GM19239 (cell line): ENCODE results near the gene DOK1.

Experiments used
- DNase-seq: peaks from one replicate; pipeline ENCODE4 v3.0.0; 2011; ENCODE audit warnings: low spot score; ENCODE audit not compliant: insufficient read length
- FAIRE-seq: peaks from 2 replicates; lab custom pipeline; 2011; peaks lifted over from hg19 to GRCh38; lab: Jason Lieb, UNC

Gene DOK1

GRCh38 chr2:74588664-74589063 lies 34.1 kb downstream of the DOK1 start:
- FAIRE-seq (no peak), DNase-seq (no peak)

DNA sequence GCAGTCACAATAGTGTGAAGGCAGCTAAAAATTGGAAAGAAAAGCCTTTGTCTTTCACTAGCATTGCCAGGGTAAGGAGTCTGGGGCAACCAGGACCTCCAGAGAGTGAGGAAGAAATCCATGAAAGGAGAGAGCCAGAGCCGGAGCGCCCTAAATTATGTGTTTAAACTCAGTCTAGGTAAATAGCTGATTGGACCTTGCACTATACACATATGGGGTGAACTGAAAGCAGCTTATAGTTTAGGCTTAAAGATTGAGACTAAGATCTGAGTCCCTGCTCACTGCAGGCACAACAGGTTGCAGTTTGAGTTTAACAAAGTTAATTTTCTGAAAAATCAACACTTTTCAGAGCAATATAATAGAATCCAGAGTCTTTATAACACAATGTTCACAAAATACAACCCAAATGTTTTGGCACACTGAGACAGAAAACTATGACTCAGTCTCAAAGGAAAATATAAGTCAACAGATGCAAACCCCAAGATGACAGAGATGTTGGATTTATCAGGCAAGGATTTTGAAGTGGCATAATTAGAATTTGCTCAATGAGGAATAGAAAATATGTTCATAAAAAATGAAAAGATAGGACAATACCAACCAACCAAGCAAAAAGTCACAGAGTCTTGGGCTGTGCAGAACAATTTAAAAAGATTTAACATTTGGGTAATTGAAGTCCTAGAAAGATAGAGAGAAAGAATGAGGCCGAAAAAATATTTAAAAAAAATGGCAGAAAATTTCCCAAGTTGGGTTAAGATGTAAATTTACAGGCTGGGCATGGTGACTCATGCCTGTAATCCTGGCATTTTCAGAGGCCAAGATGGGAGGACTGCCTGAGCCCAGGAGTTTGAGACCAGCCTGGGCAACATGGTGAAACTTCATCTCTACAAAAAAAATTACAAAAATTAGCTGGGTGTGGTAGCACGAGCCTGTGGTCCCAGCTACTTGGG lies 39.6 kb downstream of the DOK1 start:
- FAIRE-seq (no peak), DNase-seq (no peak)

GRCh38 chr2:74596584-74596983 lies 42.1 kb downstream of the DOK1 start:
- FAIRE-seq (peak; percentile 44), DNase-seq (no peak)

DNA sequence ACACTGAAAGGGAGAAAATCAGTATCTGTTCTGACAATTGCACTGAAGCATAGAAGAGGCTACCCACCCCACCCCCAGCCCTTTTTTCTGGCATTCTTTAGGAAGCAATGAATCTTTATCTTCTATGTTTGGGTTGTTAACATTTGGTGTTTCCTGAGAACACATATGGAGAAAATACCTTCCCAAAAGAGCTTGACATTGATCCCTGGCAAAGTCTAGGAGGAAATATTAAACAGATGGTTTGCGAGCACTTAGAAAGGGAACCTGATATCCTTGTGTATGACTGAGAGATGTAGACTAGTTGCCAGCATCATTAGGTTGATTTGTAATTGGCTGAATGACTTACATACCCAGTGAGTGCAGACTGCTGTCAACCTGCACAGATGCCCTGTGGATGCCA lies 42.9 kb downstream of the DOK1 start:
- FAIRE-seq, result no peak
- no peak for DNase-seq

DNA sequence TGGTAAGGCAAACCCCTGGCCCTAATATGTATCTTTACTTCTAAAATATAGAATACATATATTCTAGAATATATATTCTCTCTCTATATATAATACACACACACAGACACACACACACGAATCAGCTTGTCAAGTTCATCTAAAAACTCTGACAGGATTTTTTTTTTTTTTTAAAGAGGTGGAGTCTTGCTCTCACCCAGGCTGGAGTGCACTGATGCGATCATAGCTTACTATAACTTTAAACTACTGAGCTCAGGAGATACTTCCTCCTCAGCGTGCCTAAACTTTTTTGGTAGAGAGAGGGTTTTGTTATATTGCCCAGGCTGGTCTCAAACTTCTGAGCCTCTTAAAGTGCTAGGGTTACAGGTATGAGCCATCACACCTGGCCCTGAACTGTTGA lies 45.2 kb downstream of the DOK1 start:
- no peak for FAIRE-seq

DNA sequence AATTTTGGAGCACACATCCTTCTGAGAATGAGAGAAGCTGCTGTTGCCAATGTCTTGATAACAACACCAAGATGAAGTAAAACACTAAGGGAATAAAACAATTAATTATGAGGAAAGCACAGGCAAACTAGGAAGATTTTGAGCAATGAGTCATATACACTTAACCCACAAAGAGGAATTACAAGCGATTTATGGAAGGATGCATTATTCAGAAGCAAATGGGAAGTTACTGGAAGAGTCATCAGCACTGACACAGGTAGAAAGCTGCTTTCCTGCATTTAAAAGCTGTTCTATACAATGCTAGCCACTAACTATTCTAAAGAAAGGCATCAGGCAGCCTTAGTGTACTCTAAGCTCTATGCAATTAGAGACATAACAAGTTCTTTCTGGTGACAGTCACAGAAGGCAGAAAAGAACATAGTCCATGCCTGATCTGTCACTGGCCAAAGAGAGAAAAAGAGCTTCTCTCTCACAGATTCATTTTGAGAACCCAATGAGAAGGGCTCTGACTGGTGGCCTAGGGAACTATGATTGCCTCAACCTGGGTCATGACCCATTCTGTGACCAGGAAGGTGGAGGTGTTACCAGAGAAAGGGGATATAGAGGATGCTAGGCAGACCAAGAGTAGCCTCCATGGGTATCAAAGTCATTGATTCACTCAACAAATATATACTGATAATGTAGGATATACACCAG lies 48.2 kb downstream of the DOK1 start:
- FAIRE-seq, result no peak
- DNase-seq, result no peak

More for the DNA sequence above, 45.2 kb downstream of the DOK1 start:
- DNase-seq, result no peak

GRCh38 chr2:74603282-74604000 lies 48.9 kb downstream of the DOK1 start:
- DNase-seq (no peak), FAIRE-seq (no peak)

DNA sequence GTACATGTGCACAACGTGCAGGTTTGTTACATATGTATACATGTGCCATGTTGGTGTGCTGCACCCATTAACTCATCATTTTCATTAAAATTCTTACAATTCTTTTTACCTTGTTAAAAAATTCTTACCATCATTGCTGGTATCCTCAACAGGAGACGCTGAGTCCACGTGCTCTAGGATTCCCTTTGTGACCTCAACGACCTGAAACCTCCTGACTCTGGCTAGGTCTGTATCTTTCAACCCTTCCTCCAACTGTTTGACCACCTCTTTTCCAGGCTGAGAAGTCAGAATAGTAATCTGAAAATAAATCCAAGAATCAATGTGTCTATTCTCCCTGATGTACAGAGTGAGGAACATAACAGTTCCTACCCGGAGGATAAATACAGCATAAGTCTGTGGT lies 52.4 kb downstream of the DOK1 start:
- FAIRE-seq (no peak), DNase-seq (no peak)
